Stimulated activated naive CD8-positive, alpha-beta T cell treated with anti-CD3 and anti-CD28 coated beads, Interleukin-15, Interleukin-2, amounts not matched to agents 100 ng/mL and 50 ng/mL, for 24 hours (primary cell): ENCODE data around the gene KCNQ1OT1.

Experiments used
- H3K27ac Mint-ChIP-seq: one replicate; pipeline ENCODE4 v1.8.0; 2021; ENCODE audit warnings: mild to moderate bottlenecking, mixed read lengths
- H3K27me3 Mint-ChIP-seq: one replicate; pipeline ENCODE4 v1.8.0; 2021; ENCODE audit warnings: mixed read lengths
- H3K36me3 Mint-ChIP-seq: one replicate; pipeline ENCODE4 v1.8.0; 2021; ENCODE audit warnings: low read depth, mixed read lengths
- H3K4me1 Mint-ChIP-seq: one replicate; pipeline ENCODE4 v1.8.0; 2021; ENCODE audit warnings: low read depth, mixed read lengths
- H3K4me3 Mint-ChIP-seq: one replicate; pipeline ENCODE4 v1.8.0; 2021; ENCODE audit warnings: mild to moderate bottlenecking, mixed read lengths
- H3K9me3 Mint-ChIP-seq: one replicate; pipeline ENCODE4 v1.8.0; 2021; ENCODE audit warnings: mixed read lengths

Gene KCNQ1OT1

GRCh38 chr11:2740275-2740940 lies 40.6 kb upstream of the KCNQ1OT1 start:
- H3K27me3 Mint-ChIP-seq = no peaks in the 10 kb centered on the region
- H3K4me1 Mint-ChIP-seq = no peaks in the 10 kb centered on the region
- H3K9me3 Mint-ChIP-seq = no peaks in the 10 kb centered on the region
- no peaks in the 10 kb centered on the region for H3K36me3 Mint-ChIP-seq
- no peak overlapping the region for H3K27ac Mint-ChIP-seq
- H3K4me3 Mint-ChIP-seq = no peak overlapping the region

GRCh38 chr11:2739531-2740274 lies 39.9 kb upstream of the KCNQ1OT1 start:
- H3K4me3 Mint-ChIP-seq = no peak overlapping the region
- no peaks in the 10 kb centered on the region for H3K4me1 Mint-ChIP-seq
- H3K36me3 Mint-ChIP-seq = no peaks in the 10 kb centered on the region
- no peaks in the 10 kb centered on the region for H3K9me3 Mint-ChIP-seq
- H3K27me3 Mint-ChIP-seq = no peaks in the 10 kb centered on the region
- no peak overlapping the region for H3K27ac Mint-ChIP-seq

- Mint-ChIP-seq H3K4me1 (no peaks in the 10 kb centered on the region), H3K27ac (no peak overlapping the region), H3K27me3 (no peaks in the 10 kb centered on the region), H3K9me3 (no peaks in the 10 kb centered on the region), H3K36me3 (no peaks in the 10 kb centered on the region), H3K4me3 (no peak overlapping the region)
Measured at GRCh38 chr11:2738551-2739431, 39.0 kb upstream of the KCNQ1OT1 start.

- Mint-ChIP-seq H3K9me3 (no peaks in the 10 kb centered on the region), H3K27ac (no peak overlapping the region), H3K27me3 (no peaks in the 10 kb centered on the region), H3K4me3 (no peak overlapping the region), H3K4me1 (no peaks in the 10 kb centered on the region), H3K36me3 (no peaks in the 10 kb centered on the region)
Measured at GRCh38 chr11:2737866-2738265, 38.1 kb upstream of the KCNQ1OT1 start.

GRCh38 chr11:2737226-2737590 lies 37.4 kb upstream of the KCNQ1OT1 start:
- H3K27ac Mint-ChIP-seq = no peak overlapping the region
- no peaks in the 10 kb centered on the region for H3K4me1 Mint-ChIP-seq
- H3K27me3 Mint-ChIP-seq = no peaks in the 10 kb centered on the region
- H3K9me3 Mint-ChIP-seq = no peaks in the 10 kb centered on the region
- H3K36me3 Mint-ChIP-seq = no peaks in the 10 kb centered on the region
- no peak overlapping the region for H3K4me3 Mint-ChIP-seq

GRCh38 chr11:2736577-2737225 lies 36.9 kb upstream of the KCNQ1OT1 start:
- Mint-ChIP-seq H3K36me3 (no peaks in the 10 kb centered on the region), H3K9me3 (no peaks in the 10 kb centered on the region), H3K27me3 (no peaks in the 10 kb centered on the region), H3K4me1 (no peaks in the 10 kb centered on the region), H3K4me3 (no peak overlapping the region), H3K27ac (no peak overlapping the region)

- H3K27ac Mint-ChIP-seq = no peak overlapping the region
- H3K9me3 Mint-ChIP-seq = no peaks in the 10 kb centered on the region
- H3K4me1 Mint-ChIP-seq = no peaks in the 10 kb centered on the region
- H3K36me3 Mint-ChIP-seq = no peaks in the 10 kb centered on the region
- H3K27me3 Mint-ChIP-seq = no peaks in the 10 kb centered on the region
- no peak overlapping the region for H3K4me3 Mint-ChIP-seq
Measured at GRCh38 chr11:2735053-2735589, 35.3 kb upstream of the KCNQ1OT1 start.

GRCh38 chr11:2734181-2735052 lies 34.6 kb upstream of the KCNQ1OT1 start:
- H3K4me3 Mint-ChIP-seq = no peak overlapping the region
- no peaks in the 10 kb centered on the region for H3K4me1 Mint-ChIP-seq
- H3K27me3 Mint-ChIP-seq = no peaks in the 10 kb centered on the region
- no peak overlapping the region for H3K27ac Mint-ChIP-seq
- no peaks in the 10 kb centered on the region for H3K36me3 Mint-ChIP-seq
- no peaks in the 10 kb centered on the region for H3K9me3 Mint-ChIP-seq

- H3K27ac Mint-ChIP-seq = no peak overlapping the region
- no peaks in the 10 kb centered on the region for H3K9me3 Mint-ChIP-seq
- H3K27me3 Mint-ChIP-seq = no peaks in the 10 kb centered on the region
- H3K4me1 Mint-ChIP-seq = no peaks in the 10 kb centered on the region
- no peaks in the 10 kb centered on the region for H3K36me3 Mint-ChIP-seq
- no peak overlapping the region for H3K4me3 Mint-ChIP-seq
Measured at GRCh38 chr11:2732940-2733628, 33.3 kb upstream of the KCNQ1OT1 start.

GRCh38 chr11:2732261-2732939 lies 32.6 kb upstream of the KCNQ1OT1 start:
- Mint-ChIP-seq H3K36me3 (no peaks in the 10 kb centered on the region), H3K27ac (no peak overlapping the region), H3K4me1 (no peaks in the 10 kb centered on the region), H3K4me3 (no peak overlapping the region), H3K27me3 (no peaks in the 10 kb centered on the region), H3K9me3 (no peaks in the 10 kb centered on the region)

- Mint-ChIP-seq H3K9me3 (no peaks in the 10 kb centered on the region), H3K27me3 (no peaks in the 10 kb centered on the region), H3K4me3 (no peak overlapping the region)
Measured at GRCh38 chr11:2731130-2732125, 31.6 kb upstream of the KCNQ1OT1 start.

More at GRCh38 chr11:2731130-2732125, 31.6 kb upstream of the KCNQ1OT1 start:
- H3K36me3 Mint-ChIP-seq = no peaks in the 10 kb centered on the region
- H3K27ac Mint-ChIP-seq = no peak overlapping the region
- H3K4me1 Mint-ChIP-seq = no peaks in the 10 kb centered on the region
